SK-N-SH (cell line): ENCODE results near the gene JMJD1C. TPM values are rescaled to one million over a fixed set of nuclear protein-coding genes. Genes with fewer than 3 reads are reported as not detected.

Source experiments
- CTCF ChIA-PET: fragments of 300-600, 350-600 bp; formaldehyde crosslinking; extraction: SDS; loops from one replicate; lab custom pipeline; 2021; lab: Yijun Ruan, JAX
- POLR2A ChIA-PET: fragments of 350-600 bp; sonication (Branson Sonifier 250); formaldehyde crosslinking; extraction: SDS; loops from one replicate; lab custom pipeline; 2020; ENCODE audit warnings: antibody characterized with exemption, inconsistent platforms; lab: Yijun Ruan, JAX
- DNase-seq: peaks from one replicate; pipeline ENCODE4 v3.0.0; 2012
- H2AFZ ChIP-seq: fragments of 200-600 bp; sonication (generic); 2 replicates; pipeline ENCODE4 v1.8.1; 2016; ENCODE audit warnings: antibody characterized with exemption, mild to moderate bottlenecking, low read depth
- H3F3A ChIP-seq: fragments of 200-600 bp; sonication (generic); replicated peaks from 2 replicates; pipeline ENCODE3; 2016; ENCODE audit warnings: antibody characterized with exemption, mild to moderate bottlenecking; ENCODE audit not compliant: insufficient read depth
- H3K27ac ChIP-seq, 2 experiments: fragments of 200-500 bp in 1 of 2; fragments of 200-600 bp in 1 of 2; sonication (Bioruptor generic) in 1 of 2; sonication (generic), shearing (Covaris generic) in 1 of 2; 2 replicates each; pipeline versions ENCODE4 v1.5.1 to v1.6.1; 2014 to 2016; ENCODE audit warnings: low read depth in 2 of 2, inconsistent platforms in 1 of 2, low read length in 1 of 2, mild to moderate bottlenecking in 1 of 2, mixed read lengths in 1 of 2
- H3K27me3 ChIP-seq: fragments of 200-600 bp; sonication (generic), shearing (Covaris generic); 2 replicates; pipeline ENCODE4 v1.6.1; 2016; ENCODE audit warnings: mixed run types; ENCODE audit not compliant: insufficient read depth
- H3K36me3 ChIP-seq, 2 experiments: fragments of 200-500 bp in 1 of 2; fragments of 200-600 bp in 1 of 2; sonication (Bioruptor generic) in 1 of 2; sonication (generic) in 1 of 2; replicated peaks in 1 of 2; 2 replicates each; pipeline versions ENCODE3 to v1.5.1; 2014 to 2016; ENCODE audit warnings: low read length in 1 of 2, mild to moderate bottlenecking in 1 of 2; ENCODE audit not compliant: insufficient read depth in 2 of 2, control insufficient read depth in 1 of 2
- H3K4me1 ChIP-seq, 2 experiments: fragments of 200-500 bp in 1 of 2; fragments of 200-600 bp in 1 of 2; sonication (Bioruptor generic) in 1 of 2; sonication (generic), shearing (Covaris generic) in 1 of 2; 2 replicates each; pipeline versions ENCODE4 v1.5.1 to v1.6.1; 2014 to 2016; ENCODE audit warnings: low read depth in 1 of 2, low read length in 1 of 2, mixed run types in 1 of 2; ENCODE audit not compliant: insufficient read depth in 2 of 2, control insufficient read depth in 1 of 2
- H3K4me2 ChIP-seq: fragments of 200-600 bp; sonication (generic), shearing (Covaris generic); 2 replicates; pipeline ENCODE4 v1.6.1; 2017; ENCODE audit warnings: mixed run types
- H3K4me3 ChIP-seq, 2 experiments: fragments of 200-500 bp in 1 of 2; fragments of 200-600 bp in 1 of 2; sonication (Bioruptor generic) in 1 of 2; sonication (generic), shearing (Covaris generic) in 1 of 2; 2 replicates each; pipeline versions ENCODE4 v1.5.1 to v1.8.1; 2014 to 2016; ENCODE audit warnings: low read depth in 2 of 2, inconsistent platforms in 1 of 2, low read length in 1 of 2, mild to moderate bottlenecking in 1 of 2, mixed read lengths in 1 of 2, moderate library complexity in 1 of 2
- H3K79me2 ChIP-seq: fragments of 200-600 bp; sonication (generic); 2 replicates; pipeline ENCODE4 v1.8.1; 2017; ENCODE audit warnings: mild to moderate bottlenecking; ENCODE audit not compliant: insufficient read depth
- H3K9ac ChIP-seq: fragments of 200-600 bp; sonication (generic); 2 replicates; pipeline ENCODE4 v1.6.1; 2017; ENCODE audit warnings: mixed run types
- H3K9me2 ChIP-seq: fragments of 200-600 bp; sonication (generic); 2 replicates; pipeline ENCODE4 v1.6.1; 2017; ENCODE audit warnings: mixed run types
- H3K9me3 ChIP-seq: fragments of 200-600 bp; sonication (generic); 2 replicates; pipeline ENCODE4 v1.6.1; 2017; ENCODE audit warnings: mixed run types, mild to moderate bottlenecking, moderate library complexity
- H4K20me1 ChIP-seq: fragments of 200-600 bp; sonication (generic); 2 replicates; pipeline ENCODE4 v1.6.1; 2017; ENCODE audit warnings: mild to moderate bottlenecking, mixed run types; ENCODE audit not compliant: insufficient read depth
- CHD2 ChIP-seq: fragments of 150-350 bp; IDR thresholded peaks from 2 replicates; pipeline ENCODE4 v1.6.1; 2018; ENCODE audit warnings: low read length; ENCODE audit not compliant: partially characterized antibody
- ELF1 ChIP-seq: IDR thresholded peaks from 2 replicates; pipeline ENCODE4 v1.4.0; 2012
- EP300 ChIP-seq, 2 experiments: IDR thresholded peaks; 2 replicates each; pipeline versions ENCODE4 v1.4.0 to v1.6.1; 2012; ENCODE audit warnings: borderline replicate concordance in 1 of 2, low read depth in 1 of 2, low read length in 1 of 2
- FOXJ3 ChIP-seq: sonication (generic); formaldehyde crosslinking; IDR thresholded peaks from 2 replicates; pipeline ENCODE4 v1.5.1; 2020; ENCODE audit warnings: mild to moderate bottlenecking, missing genetic modification reagents
- FOXM1 ChIP-seq: IDR thresholded peaks from 2 replicates; pipeline ENCODE4 v1.4.0; 2012; ENCODE audit warnings: low read depth, mild to moderate bottlenecking
- GATA2 ChIP-seq: sonication (generic); formaldehyde crosslinking; IDR thresholded peaks from 2 replicates; pipeline ENCODE4 v1.5.0; 2020; ENCODE audit warnings: mild to moderate bottlenecking, missing genetic modification reagents
- IRF3 ChIP-seq: fragments of 150-350 bp; IDR thresholded peaks from 2 replicates; pipeline ENCODE4 v1.6.1; 2016; ENCODE audit warnings: mild to moderate bottlenecking, low read depth, low read length
- NFIC ChIP-seq: IDR thresholded peaks from 2 replicates; pipeline ENCODE4 v1.4.0; 2012; ENCODE audit warnings: borderline replicate concordance
- PBX3 ChIP-seq: IDR thresholded peaks from 2 replicates; pipeline ENCODE4; 2012
- RAD21 ChIP-seq: IDR thresholded peaks from 2 replicates; pipeline ENCODE4 v1.6.1; 2012; ENCODE audit warnings: mild to moderate bottlenecking, low read length
- REST ChIP-seq: IDR thresholded peaks from 2 replicates; pipeline ENCODE4 v1.6.1; 2012; ENCODE audit warnings: mild to moderate bottlenecking, low read depth, low read length, moderate library complexity
- TAF1 ChIP-seq: IDR thresholded peaks from 2 replicates; pipeline ENCODE4 v1.6.1; 2012; ENCODE audit warnings: low read depth, mild to moderate bottlenecking, low read length, moderate library complexity, borderline replicate concordance
- TEAD4 ChIP-seq: IDR thresholded peaks from 2 replicates; pipeline ENCODE4 v1.4.0; 2012; ENCODE audit warnings: mild to moderate bottlenecking, borderline replicate concordance; ENCODE audit not compliant: insufficient read depth
- USF2 ChIP-seq: fragments of 150-350 bp; IDR thresholded peaks from 2 replicates; pipeline ENCODE4 v1.6.1; 2017; ENCODE audit warnings: antibody characterized with exemption, low read length, low read depth, borderline replicate concordance
- ZBTB33 ChIP-seq: IDR thresholded peaks from 2 replicates; pipeline ENCODE4 v1.4.0; 2012; ENCODE audit warnings: low read depth, borderline replicate concordance
- WGBS: methylation state at CpG from one replicate; pipeline ENCODE4 v1.1.6; 2017; ENCODE audit warnings: low lambda C conversion rate; 5-methylcytosine and 5-hydroxymethylcytosine counted together
- polyA plus RNA-seq, 3 experiments: library from polyadenylated mRNA; depleted of rRNA; stranded (reverse); fragments of >200 nt; gene quantifications; 2 replicates each; pipeline ENCODE4 v1.2.3, GENCODE V29; 2012

The JMJD1C gene
- polyA plus RNA-seq, 1 of the 3 experiments (the other 2 are of a cell fraction): 11.7 TPM

GRCh38 chr10:63319231-63319630 lies 146.5 kb downstream of the JMJD1C start (continued):
- TF ChIP-seq REST (no peak), GATA2 (CRISPR knock-in tag) (no peak)

- Histone ChIP-seq H3K4me2 (no peak overlapping the region), H3K9ac (no peak overlapping the region), H3K4me1 (no peaks in the 10 kb centered on the region), H3K36me3 (peaks cover 0 to 4% of the 10 kb centered on the region in 2 experiments), H2AFZ (no peak overlapping the region), H3K9me3 (no peaks in the 10 kb centered on the region), H3K9me2 (no peaks in the 10 kb centered on the region)
- TF ChIP-seq FOXM1 (no peak), EP300 (IDR thresholded peaks at IDR 0.05; ENCODE audit: borderline replicate concordance in 1 of 2, low read depth in 1 of 2, low read length in 1 of 2) (no peak), TEAD4 (no peak), TAF1 (no peak), RAD21 (no peak), FOXJ3 (CRISPR knock-in tag) (no peak), NFIC (no peak), USF2 (no peak), ZBTB33 (no peak), ELF1 (no peak), CHD2 (no peak), PBX3 (no peak), IRF3 (no peak)
- TF ChIP-seq, all 33 proteins: peak for 0
- 92% methylated on average over 3 of the region's 3 CpGs for WGBS
- H3K4me3 ChIP-seq: no peak overlapping the region
- CTCF ChIA-PET: interaction anchor here (0.6 to 1.2 kb wide), 2 partner anchors 148 to 152 kb away, joined by 3 read pairs; no protein-coding TSS in a partner anchor
- H3K27me3 ChIP-seq: no peaks in the 10 kb centered on the region
- peaks cover 53% of the 10 kb centered on the region for H3K79me2 ChIP-seq
- no peaks in the 10 kb centered on the region for H4K20me1 ChIP-seq
- H3K27ac ChIP-seq: no peak overlapping the region
- H3F3A ChIP-seq: peaks cover 8% of the 10 kb centered on the region
- POLR2A ChIA-PET: no interaction called here
- no peak for DNase-seq
These were observed 147.3 kb downstream of the JMJD1C start for GRCh38 chr10:63318491-63318890.
